Raji (cell line): Measurements from ENCODE around the gene PTGDS.

Experiments used
- POLR2A ChIP-seq: IDR thresholded peaks from 2 replicates; pipeline ENCODE4 v1.6.1; 2011; ENCODE audit warnings: low read depth, low read length, control low read depth; ENCODE audit not compliant: insufficient read depth

PTGDS gene

DNA sequence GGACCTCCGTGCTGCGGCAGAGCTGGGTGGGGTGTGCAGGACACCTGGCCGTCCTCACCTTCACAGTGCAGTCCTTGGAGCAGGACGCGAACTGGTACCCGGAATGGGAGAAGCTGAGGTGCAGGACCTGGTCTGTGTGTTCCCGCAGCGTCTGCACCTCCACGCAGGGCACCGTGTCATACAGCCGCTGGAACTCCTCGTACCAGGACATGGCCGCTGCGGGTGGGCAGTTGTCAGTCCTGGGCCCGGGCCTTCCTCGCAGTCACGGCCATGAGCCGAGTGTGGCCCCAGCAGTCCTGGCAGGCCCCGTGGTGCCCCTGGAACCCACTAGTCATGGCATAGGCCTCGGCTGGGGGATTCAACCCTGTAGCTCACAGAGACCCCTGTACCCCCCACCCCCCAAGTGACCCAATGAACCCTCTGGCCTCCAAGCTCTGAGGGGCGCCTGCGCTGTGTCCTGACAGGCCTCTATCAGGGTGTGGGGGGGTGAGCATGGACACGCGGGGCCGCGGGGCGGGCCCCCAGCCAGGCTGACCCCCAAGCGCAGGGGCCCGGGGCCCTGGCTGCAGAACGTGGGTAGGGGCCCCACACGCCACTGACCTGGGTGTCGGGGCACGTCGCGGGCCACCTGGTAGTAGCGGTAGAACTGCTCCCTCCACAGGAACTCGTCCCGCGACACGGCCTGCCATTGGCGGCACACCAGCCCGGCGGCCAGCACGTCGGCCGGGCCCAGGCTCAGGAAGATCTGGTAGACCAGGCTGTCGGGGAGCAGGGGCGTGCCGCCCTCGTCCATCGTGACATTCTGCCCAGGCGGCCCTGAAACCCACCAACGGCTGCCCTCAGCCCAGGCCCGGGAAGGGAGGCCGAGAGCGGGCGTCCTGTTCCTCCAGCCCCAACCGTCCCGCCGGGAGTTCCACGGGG lies 33.8 kb upstream of the PTGDS start:
- no peak for TF ChIP-seq POLR2A

DNA sequence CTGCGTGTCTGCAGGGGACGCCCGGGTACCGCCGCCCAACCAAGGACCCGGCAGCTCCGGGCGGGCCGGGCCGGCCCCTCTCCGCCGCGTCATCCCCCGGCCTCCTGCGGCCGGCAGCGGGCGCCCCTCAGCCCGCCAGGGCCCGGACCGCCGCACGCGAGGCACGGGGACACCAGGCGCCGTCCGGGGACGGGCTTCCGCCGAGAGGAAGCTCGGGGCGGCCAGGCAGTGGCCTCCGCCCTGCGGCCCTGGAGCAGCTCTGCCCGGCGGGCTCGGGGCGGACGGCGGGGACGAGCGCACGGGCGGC lies 33.1 kb upstream of the PTGDS start:
- TF ChIP-seq POLR2A, result no peak

DNA sequence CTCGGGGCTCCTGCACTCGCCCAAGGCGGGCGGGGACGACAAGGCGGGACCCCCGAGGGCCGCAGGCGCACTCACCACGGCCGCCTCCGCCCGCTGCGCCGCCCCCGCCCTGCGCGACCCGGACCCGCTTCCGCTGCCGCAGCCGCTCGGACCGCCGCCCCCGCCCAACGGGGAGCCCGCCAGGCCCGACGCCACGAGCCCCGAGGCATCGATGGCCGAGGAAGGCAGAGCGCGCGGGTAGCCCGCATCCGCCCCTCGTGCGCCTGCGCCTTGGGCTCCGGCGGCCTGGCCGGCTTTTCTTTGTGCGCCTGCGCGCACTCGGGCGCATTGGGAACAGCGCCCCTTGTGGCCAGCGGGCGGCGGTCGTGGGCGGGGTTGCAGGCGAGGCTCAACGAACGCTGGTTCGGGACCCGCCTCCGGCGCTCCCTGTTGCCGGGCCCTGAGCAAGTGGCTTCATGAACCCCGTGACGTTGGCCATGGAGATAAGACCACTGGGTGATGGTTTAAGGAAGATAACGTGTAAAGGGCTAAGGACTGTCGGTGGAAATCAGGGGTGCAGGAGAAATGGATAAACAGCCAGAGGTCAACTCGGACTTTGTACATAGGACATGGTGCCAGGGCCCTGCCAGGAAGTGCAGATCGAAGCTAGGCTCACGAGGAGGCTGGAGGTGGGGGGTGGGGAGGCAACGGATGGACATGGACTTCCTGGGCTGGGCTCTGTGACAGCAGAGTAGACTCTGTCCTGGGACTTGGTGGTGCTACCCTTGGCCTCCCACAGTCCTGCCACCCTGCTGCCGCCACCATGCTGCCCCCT lies 32.6 kb upstream of the PTGDS start, which contains the start of the genes C8G and FBXW5:
TSS of gene C8G (plus strand) at position 725 of the 814 bp plus-strand sequence. CDS start at position 803, 78 bp downstream.
TSS of gene FBXW5 (minus strand) at position 220 of the 814 bp plus-strand sequence. CDS start 655 bp downstream, outside the sequence.
- peak; percentile 72 for TF ChIP-seq POLR2A

DNA sequence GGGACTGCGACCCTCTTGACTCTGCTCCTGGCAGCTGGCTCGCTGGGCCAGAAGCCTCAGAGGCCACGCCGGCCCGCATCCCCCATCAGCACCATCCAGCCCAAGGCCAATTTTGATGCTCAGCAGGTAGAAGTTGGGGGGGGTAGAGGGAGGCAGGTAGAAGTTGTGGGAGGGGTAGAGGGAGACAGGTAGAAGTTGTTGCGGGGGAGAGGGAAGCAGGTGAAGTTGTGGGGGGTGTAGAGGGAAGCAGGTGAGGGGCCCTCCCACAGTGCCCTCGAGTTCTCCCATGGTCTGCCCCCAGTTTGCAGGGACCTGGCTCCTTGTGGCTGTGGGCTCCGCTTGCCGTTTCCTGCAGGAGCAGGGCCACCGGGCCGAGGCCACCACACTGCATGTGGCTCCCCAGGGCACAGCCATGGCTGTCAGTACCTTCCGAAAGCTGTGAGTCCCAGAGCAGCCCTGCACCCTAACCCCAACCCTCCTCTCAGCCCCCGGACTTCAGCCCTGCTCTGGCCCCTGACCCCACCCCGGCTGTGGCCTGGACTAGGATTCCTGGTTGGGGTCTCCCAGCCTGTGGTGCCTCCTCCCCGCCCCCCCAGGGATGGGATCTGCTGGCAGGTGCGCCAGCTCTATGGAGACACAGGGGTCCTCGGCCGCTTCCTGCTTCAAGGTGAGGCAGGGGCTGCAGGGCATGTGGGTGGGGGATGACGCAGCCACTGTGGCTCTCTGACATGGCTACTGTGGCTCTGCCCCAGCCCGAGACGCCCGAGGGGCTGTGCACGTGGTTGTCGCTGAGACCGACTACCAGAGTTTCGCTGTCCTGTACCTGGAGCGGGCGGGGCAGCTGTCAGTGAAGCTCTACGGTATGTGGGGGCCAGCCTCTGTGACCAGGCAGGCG lies 31.7 kb upstream of the PTGDS start:
- no peak for TF ChIP-seq POLR2A

DNA sequence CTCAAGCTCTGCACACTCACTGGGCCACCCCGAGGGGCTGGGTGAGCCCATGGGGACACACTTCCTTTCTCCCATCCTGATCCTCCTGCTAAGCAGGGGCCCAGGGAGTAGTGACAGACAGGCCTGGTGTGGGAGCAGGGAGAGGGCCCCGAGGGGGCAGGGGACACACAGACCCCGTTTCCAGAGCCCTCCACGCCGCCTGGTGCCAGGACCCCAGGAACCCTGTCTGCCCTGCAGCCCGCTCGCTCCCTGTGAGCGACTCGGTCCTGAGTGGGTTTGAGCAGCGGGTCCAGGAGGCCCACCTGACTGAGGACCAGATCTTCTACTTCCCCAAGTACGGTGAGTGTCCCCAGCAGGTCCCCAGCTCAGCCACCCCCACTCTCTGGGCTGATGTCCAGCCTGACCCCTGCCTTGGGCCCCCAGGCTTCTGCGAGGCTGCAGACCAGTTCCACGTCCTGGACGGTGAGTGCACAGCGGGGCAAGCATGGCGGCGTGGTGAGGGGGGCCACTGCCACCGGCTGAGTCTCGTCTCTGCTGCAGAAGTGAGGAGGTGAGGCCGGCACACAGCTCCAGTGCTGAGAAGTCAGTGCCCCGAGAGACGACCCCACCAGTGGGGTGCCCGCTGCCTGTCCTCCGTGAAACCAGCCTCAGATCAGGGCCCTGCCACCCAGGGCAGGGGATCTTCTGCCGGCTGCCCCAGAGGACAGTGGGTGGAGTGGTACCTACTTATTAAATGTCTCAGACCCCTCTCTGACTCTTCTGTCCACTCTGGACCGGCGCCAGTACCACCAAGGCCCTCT lies 30.9 kb upstream of the PTGDS start:
- TF ChIP-seq POLR2A, result no peak

DNA sequence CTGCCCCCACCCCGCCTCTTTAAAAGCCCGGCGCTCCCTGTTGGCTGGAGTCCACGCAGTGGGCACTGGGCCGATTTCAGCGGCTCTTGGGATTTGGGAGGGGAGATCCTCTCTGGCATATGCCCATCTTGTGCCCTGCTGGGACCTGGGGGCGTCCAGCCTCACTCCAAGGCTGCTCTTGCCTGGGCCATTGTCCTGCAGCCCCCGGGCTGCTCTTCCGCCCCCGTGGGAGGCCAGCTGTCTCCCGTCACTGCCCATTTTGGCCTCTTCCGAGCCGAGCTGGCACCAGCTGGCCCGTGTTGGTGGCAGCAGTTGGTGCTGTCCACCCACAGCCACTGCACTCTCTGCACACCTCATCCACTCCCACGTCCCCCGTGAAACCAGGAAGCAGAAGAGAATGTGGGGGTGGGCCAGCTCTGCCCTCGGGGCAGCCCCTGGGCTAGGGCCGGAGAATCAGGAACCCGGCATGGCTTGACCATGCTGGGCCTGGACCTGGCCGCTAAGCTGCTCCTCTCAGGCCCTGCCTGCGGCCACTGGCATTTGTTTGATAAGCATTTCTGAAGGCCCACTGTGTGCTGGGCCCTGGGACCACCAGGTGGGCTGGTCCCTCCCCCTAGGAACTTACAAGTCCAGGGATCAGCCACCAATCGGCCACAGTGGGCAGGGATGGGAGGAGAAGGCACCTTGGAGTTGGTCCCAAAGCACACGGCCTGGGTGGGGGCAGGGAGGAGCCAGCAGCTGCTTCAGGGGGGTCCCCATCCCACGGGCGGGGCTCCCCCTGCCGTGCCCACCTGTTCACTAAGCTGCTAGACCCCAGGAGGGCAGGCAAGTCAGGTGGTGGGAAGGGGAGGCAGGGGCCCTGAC lies 30.0 kb upstream of the PTGDS start:
- TF ChIP-seq POLR2A, result 0 out of 2 replicates have a peak, but pooled peaks have one; percentile 5

DNA sequence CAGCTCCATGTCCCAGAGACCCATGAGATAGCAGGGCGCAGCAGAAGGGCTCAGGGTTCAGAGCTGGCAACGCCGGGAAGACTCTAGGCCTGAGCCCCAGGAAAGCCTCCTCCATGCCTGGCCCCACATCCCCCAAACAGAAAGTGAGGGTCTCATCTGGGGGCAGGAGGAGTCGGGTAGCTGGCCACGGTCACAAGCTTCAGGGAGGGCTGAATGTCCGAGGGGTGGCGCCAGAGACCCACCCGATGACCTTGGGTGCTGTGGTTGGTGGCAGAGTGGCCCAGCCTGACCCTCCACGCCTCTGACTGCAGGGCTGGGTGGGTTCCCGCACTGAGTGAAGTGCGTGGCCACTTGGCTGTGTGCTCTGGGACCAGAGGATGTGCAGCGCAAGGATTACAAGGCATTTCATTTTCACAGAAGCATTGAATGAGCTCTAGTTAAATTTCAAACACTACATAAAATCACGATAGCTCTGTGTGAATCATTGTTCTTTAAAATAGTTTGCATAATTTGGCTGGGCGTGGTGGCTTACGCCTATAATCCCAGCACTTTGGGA lies 29.3 kb upstream of the PTGDS start:
- TF ChIP-seq POLR2A, result 0 out of 2 replicates have a peak, but pooled peaks have one; percentile 27

DNA sequence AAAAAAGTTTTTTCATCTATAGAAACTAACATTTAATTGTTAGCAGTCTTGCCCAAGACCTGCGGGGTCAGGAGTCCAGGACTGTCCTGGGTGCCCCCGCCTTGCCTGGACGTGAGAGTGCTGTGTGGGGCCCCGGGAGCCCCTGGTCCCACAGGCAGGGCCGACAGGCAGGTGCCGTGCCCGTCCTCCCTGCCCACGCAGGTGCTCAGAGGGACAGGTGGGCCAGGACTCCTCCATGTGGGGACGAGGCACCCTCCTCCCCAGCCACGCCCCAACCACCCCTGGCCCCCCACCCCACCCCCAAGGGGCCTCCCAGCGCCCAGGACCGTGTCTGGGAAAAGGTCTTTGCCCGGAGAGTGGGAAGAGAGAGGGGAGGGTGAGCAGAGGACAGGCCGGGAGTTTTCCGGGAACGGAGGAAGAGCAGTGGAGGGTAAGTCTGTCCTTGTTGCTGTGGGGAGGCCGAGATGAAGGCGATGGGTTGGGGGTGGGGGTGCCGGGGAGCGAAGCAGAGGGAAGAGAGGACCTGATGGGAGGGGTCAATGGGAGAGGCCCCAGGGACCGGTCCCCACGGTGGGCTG lies 28.0 kb upstream of the PTGDS start:
- TF ChIP-seq POLR2A, result no peak

DNA sequence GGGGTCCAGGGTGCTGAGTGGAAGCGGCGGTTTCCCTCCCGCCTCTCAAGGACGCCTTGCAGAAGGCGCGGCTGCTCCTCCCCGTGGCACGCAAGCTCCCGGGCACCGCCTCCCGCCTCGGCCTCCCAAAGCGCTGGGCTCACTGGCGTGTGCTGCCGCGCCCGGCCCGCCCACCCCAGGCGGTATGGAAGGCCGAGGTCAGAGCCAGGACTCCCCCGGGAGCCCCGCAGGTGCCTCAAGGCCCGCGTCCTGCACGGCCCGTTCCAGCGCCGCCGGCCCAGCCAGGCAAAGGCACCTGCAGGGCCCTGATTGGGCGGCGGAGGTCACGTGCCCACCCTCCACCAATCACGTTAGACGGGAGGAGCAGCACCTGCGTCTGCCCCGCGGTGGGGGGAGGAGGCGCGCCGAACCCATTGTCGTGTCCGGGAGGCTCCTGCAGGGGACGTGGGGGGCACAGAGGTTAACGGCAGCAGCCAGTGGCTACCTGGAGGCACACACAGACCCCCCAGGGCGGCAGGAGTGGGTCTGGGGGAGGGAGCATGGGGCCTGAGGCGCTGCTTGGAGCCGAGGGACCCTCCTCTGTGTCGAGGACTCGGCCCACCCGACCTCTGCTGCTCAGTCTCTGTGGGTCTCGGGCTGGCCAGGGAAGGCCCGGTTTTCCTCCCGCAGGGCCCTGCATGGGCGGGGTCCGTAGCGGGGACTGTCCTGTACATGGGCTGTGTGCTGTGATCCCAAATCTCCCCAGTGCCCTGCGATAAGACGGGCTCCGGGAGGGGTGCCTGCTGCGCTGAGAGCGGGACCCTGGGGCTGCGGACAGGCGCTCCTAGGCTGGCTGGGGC lies 27.3 kb upstream of the PTGDS start:
- peak; percentile 86 for TF ChIP-seq POLR2A

DNA sequence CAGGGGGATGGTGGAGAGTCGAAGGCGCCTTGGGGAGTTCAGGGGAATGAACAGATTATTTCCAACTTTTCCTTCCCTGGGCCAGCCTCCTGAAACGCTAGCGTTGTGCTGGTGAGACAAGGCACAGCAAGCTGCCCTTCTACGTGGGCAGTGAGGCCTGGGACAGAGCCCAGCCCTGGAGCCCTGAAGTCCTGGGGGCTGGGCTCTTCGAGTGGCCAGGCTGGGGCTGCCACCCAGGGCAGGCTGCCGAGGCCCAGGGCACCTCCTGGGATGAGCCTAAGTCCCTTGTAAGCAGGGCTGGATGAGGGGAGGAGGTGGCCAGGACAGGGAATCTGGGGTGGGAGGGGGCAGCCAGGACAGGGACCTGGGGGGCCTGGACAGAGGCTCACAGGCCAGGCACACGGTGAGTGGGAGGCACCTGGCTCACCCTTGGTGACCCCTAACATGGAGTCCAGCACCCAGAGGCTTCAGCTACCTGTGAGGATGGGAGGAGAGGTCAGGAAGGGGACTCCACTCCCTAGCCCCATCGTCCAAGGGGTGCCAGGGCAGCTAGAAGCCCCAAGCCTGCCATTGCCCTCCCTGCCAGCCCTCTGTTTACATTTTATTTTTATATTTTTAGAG lies 26.5 kb upstream of the PTGDS start:
- TF ChIP-seq POLR2A, result no peak; the same call in 1 of the 2 replicates
